SK-N-SH treated with all-trans-retinoic acid at 6 μM for 48 hours (cell line): Measurements from ENCODE around the gene NIPBL.

ENCODE experiments used
- ARNTL ChIP-seq: fragments of 450-650 bp; formaldehyde crosslinking; IDR thresholded peaks from 2 replicates; pipeline ENCODE4 v1.5.0; 2020; ENCODE audit warnings: low read depth, mild to moderate bottlenecking, moderate library complexity, borderline replicate concordance
- BACH2 ChIP-seq: fragments of 250-450 bp; sonication (Bioruptor Pico); IDR thresholded peaks from 2 replicates; pipeline ENCODE4 v1.9.0; 2021; ENCODE audit warnings: mild to moderate bottlenecking, borderline replicate concordance
- CREB5 ChIP-seq: fragments of 250-450 bp; sonication (Bioruptor Pico); IDR thresholded peaks from 2 replicates; pipeline ENCODE4 v1.5.1; 2020; ENCODE audit warnings: low read depth, mild to moderate bottlenecking, moderate library complexity
- CSRNP3 ChIP-seq: fragments of 250-450 bp; sonication (Bioruptor Pico); IDR thresholded peaks from 2 replicates; pipeline ENCODE4 v1.5.1; 2021; ENCODE audit warnings: mild to moderate bottlenecking, moderate library complexity
- ISL1 ChIP-seq: fragments of 250-450 bp; sonication (Bioruptor Pico); IDR thresholded peaks from 2 replicates; pipeline ENCODE4 v2.1.2; 2022; ENCODE audit warnings: mild to moderate bottlenecking, moderate library complexity
- OSR1 ChIP-seq: fragments of 250-450 bp; sonication (Bioruptor Pico); IDR thresholded peaks from 2 replicates; pipeline ENCODE4 v1.8.0; 2022; ENCODE audit warnings: moderate library complexity, mild to moderate bottlenecking, inconsistent platforms
- RARB ChIP-seq: fragments of 250-450 bp; sonication (Bioruptor Pico); IDR thresholded peaks from 2 replicates; pipeline ENCODE4 v1.8.0; 2021; ENCODE audit warnings: mild to moderate bottlenecking, moderate library complexity
- SNAI2 ChIP-seq: fragments of 250-450 bp; sonication (Bioruptor Pico); IDR thresholded peaks from 2 replicates; pipeline ENCODE4 v1.5.0; 2020; ENCODE audit warnings: mild to moderate bottlenecking, moderate library complexity
- TSHZ2 ChIP-seq: fragments of 250-450 bp; sonication (Bioruptor Pico); IDR thresholded peaks from 2 replicates; pipeline ENCODE4 v1.5.0; 2020; ENCODE audit warnings: mild to moderate bottlenecking, moderate library complexity
- ZFP3 ChIP-seq: fragments of 250-450 bp; sonication (Bioruptor Pico); IDR thresholded peaks from 2 replicates; pipeline ENCODE4 v1.5.0; 2020; ENCODE audit warnings: mild to moderate bottlenecking, moderate library complexity
- ZFP30 ChIP-seq: fragments of 450-650 bp; formaldehyde crosslinking; IDR thresholded peaks from 2 replicates; pipeline ENCODE4 v1.5.0; 2022; ENCODE audit warnings: mild to moderate bottlenecking, moderate library complexity
- ZNF70 ChIP-seq: fragments of 450-650 bp; formaldehyde crosslinking; IDR thresholded peaks from 2 replicates; pipeline ENCODE4 v1.5.0; 2020; ENCODE audit warnings: mild to moderate bottlenecking, moderate library complexity
- TF ChIP-seq, protein P1 (sequence below): fragments of 250-450 bp; sonication (Bioruptor Pico); IDR thresholded peaks from 2 replicates; pipeline ENCODE4 v1.8.0; 2020; ENCODE audit warnings: mild to moderate bottlenecking, moderate library complexity, borderline replicate concordance

- TF ChIP-seq ISL1 (no peak), TSHZ2 (CRISPR knock-in tag) (no peak), CREB5 (CRISPR knock-in tag) (no peak), OSR1 (no peak), BACH2 (no peak), CSRNP3 (no peak), ZNF70 (CRISPR knock-in tag) (no peak), SNAI2 (no peak), ZFP30 (no peak), RARB (CRISPR knock-in tag) (no peak), ZFP3 (CRISPR knock-in tag) (no peak), ARNTL (no peak)
- TF ChIP-seq, protein P1, sequence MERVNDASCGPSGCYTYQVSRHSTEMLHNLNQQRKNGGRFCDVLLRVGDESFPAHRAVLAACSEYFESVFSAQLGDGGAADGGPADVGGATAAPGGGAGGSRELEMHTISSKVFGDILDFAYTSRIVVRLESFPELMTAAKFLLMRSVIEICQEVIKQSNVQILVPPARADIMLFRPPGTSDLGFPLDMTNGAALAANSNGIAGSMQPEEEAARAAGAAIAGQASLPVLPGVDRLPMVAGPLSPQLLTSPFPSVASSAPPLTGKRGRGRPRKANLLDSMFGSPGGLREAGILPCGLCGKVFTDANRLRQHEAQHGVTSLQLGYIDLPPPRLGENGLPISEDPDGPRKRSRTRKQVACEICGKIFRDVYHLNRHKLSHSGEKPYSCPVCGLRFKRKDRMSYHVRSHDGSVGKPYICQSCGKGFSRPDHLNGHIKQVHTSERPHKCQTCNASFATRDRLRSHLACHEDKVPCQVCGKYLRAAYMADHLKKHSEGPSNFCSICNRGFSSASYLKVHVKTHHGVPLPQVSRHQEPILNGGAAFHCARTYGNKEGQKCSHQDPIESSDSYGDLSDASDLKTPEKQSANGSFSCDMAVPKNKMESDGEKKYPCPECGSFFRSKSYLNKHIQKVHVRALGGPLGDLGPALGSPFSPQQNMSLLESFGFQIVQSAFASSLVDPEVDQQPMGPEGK = no peak
These were observed 11.7 kb downstream of the NIPBL start for GRCh38 chr5:36888303-36888702.
